GM03348 (cell line): ENCODE measurements around the gene VWA3B.

ENCODE experiments used
- DNase-seq: peaks from one replicate; pipeline ENCODE4 v3.0.0; 2012; ENCODE audit warnings: low spot score

The VWA3B gene

DNA sequence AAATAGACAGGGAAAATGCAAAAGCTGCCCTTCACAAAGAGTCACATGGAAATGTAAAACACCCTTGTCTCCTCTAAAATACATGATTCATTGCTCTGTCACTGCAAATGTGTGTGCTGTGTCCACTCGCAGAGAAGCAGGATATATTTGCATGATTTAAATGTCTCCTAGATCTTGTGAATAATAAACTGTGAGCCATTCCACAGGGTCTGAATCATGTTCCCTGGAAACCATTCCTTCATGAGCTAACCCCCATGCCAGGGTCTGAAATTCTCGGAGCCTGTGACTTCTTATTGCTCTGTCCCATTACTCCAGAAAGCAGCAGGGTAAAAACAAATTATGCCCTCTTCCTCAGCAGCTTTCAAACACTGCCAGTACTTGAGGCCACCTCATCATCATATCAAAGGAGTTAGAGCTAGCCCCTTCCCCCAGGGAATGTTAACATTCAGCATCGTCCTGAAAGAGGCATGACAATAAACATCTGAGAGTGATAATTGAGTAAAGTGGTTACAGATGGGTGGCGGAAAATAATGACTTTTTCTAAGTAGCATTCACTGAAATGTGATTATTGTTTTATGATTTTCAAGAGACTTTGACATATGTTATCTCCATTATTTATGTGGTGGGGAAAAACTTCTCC lies 247.6 kb downstream of the VWA3B start:
- peak; percentile 80 for DNase-seq

DNA sequence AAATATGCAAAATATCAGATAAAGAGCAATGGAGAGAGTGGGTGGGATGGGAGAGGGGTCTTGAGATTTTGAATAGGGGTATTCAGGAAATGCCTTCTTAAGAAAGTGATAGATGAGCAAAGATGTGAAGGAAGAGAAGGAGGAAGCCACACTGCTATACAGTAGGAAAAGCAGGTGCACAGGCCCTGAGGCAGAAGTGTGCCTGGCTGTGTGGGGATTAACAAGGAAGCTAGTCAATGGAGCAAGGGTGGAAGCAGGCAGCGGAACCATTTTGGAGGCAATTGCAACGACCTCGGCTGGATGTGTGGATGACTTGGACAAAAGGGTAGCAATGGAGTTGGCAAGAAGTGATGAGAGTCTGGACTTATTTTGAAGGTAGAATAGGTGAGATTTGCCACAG lies 248.3 kb downstream of the VWA3B start:
- no peak for DNase-seq

DNA sequence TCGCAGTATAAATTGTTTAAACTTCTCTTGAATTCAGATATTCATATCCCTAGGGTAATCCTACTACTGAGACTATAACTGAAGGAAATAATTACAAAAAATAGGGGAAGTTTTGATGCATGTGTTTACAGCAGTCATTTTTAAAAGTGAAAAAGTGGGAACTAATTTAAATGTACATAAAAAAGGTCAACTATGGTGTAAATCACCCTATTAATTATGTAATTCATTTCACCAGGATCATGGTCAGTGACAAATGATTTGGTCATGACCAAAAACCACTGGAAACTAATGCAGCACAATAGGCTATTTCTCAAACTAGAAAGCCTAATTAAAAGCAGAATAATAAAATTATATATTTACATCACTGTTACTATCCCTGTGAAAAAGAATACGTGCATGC lies 254.3 kb downstream of the VWA3B start:
- no peak for DNase-seq

DNA sequence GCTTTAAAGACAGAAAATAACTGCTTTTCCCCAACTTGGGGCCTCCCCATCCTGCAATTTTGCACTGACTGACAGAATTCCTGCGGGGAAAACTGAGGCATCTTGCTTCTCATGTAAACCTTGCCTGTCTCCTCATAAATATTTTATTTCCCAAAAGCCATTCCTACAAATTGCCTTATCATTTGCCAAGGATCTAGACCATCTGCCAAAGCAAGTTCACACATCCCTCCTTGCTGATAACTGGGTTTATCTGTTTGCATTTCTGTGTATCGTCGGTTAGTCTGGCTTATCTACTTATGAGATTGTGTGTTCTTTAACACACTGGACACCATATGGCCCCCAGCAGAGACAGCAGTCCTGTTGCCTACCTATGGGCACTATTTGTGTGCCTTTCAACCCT lies 256.3 kb downstream of the VWA3B start:
- no peak for DNase-seq

DNA sequence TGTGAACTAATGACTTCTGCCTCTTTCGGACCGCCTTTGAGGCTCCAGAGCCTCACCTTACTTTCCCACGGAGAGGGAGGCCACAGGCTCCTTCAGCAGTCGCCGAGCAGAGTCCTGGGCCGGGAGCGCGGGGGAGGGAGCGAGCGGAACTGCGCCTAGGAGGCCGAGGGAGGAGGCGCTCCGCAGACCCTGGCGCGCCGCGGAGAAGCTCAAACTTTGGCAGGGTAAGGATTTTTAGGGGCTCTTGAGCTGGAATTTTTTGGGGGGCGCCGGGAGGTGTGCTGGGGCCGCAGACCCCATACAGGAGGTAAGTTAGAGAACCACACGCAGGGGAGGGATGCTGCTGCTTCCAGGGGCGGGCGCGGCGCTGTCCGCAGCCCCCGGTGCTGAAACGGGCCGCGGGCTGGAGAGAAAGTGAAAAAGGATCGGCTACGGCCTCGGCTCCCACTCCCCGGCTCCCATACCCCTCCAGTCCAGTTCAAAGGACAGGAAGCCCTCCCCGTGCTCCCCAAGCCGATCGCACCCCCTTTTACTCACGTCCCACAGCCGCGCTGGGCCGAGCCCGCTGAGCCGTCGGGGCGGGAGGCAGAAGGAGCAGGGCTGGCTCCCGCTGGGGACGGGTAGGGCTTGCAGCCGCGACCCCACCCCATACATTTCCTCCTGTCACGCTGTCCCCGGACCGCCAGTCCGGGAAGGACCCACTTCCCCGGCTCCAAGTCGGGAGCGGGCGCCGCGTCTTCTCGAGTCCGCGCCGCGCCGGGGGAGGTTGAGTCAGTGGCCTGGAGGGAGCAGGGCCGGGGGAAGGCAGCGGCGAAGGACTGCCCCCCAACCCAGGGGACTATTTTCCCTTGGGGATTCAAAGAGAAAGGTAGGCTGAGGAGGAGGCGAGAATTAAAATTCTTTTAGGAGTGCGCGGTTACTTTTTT lies 259.6 kb downstream of the VWA3B start, which contains the start of gene CNGA3:
Gene CNGA3, plus strand, starts transcription at position 146 of the 926 bp plus-strand sequence. CDS start 23,520 bp downstream, outside the sequence.
- peak; percentile 68 for DNase-seq

DNA sequence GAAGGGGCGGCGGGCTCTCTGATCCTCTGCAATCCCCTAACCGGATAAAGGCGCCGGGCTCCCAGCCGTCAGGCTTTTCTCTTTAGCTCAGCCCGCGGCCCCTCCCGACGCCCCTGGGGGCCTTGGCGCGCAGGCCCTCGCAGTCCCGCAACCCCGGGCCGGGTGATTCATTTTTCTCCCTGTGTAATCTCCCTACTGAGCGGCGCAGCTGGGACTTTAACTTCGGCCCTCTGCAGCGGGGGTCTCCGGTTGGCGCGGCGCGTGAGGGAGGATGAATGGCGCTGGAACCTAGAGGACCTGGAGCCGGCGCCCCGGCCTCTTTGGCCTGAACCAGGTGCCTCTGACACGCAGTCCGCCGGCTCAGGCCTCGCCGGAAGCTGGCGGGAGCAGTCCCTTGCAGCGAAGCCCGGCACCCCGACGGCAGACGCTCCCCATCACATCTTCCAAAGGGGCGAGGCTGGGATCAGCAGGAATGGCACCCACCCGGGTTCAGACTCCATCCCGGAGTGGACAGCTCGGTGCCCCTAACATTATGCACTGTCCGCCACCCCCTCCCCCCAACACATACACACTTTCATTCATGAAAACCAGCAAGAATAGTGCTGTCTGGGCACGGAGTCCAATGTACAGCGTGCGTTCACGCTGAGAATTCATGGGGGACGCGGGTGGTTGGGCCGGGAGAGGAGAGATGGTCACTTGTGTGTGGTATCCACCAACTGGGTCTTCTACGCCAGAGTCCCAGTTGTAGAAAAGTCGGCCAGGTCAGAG lies 260.5 kb downstream of the VWA3B start:
- no peak for DNase-seq

DNA sequence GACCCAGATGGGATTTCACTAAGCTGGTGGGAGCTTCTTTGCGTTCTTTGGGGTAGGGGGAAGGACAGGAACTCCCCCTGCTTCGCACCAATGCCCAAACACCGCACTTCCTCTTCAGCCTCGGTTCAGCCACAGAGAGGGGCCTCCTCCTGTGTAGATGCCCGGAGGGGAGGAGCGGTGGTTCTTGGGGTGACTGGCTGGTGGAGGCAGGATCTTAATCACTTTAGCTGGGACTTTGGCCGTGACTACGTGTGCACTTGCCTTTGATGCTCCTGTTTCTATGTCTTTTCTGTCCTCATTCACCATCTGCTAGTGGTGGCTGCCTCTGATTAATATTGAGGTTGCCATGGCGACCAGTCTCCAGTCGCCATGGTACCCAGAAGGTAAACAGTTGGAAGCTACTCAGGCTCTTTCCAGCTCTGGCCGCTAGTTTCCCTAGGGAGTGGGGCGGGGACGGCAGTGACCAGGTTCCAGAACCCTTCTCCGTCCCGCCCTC lies 261.1 kb downstream of the VWA3B start:
- DNase-seq: no peak

DNA sequence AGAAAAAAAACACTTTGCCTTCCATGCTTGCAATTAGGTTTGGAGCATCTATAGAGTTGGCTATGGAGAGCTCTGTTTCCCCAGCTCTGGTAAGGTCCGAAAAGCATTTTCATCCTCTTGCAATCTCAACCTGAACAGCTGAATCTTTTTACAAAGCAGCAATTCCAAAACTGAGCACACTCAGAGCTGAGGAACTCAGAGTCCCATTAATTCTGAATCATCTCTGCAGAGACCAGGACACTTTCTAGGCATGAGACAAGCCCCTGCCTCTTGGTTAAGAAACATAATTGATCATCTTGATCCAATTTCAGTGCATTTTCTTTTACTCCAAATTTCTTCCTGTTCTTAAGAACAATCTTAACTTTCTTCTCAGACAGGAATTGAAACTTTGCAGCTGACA lies 263.4 kb downstream of the VWA3B start:
- no peak for DNase-seq

DNA sequence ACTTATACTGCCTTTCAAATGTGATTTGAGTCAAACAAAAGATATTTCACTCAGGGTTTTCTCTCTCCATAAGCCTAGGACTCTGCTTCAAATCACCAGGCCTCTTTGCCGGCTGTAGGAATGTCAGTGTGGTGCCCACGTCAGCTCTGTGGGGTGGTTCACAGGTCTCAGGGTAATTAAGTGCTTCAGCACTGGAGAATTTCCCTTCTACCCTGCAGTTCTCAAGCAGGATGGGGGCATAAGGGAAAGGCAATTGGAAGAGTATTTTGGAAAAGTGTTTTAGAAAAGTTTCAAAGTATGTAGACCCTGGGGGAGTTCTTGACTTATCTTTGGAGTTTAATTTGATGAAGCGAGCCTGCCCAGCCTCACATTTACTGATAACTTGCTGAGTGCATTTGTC lies 268.9 kb downstream of the VWA3B start:
- DNase-seq: no peak

DNA sequence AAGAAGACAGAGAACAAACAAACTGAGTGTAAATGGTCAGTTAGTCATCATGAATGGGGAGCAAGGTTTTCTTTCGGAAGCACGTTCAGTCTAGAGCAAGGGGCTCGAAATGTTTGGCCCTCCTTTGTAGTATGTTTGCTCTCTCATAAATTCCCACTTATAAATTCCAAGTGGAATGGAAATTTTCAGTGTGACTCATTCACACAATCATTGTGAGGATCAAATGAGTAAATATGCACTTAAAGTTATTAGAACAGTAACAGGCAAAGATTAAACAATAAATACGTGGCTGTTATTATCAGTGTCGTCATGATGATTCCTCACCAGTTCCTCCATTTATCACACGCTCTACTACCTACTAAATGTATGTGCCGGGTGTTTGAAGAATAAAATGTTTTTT lies 269.8 kb downstream of the VWA3B start:
- no peak for DNase-seq

DNA sequence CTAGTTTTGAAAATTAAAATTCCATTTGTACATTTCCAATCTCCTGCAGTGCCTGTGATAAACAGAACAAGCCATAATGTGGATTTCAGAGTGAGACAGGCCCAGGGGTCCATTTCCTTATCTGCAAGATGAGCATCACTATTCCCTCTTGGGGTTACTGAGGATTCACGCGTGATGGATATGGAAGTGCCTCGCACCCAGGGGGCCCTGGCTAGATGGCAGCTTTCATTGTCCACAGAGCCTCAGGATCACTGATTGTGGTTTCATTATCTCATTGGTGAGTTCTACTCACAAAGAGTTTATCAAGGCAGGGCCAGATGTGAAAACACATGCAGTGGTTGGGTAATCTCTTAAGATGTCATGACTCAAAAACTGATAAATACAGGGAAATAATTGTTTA lies 270.9 kb downstream of the VWA3B start:
- DNase-seq: no peak

DNA sequence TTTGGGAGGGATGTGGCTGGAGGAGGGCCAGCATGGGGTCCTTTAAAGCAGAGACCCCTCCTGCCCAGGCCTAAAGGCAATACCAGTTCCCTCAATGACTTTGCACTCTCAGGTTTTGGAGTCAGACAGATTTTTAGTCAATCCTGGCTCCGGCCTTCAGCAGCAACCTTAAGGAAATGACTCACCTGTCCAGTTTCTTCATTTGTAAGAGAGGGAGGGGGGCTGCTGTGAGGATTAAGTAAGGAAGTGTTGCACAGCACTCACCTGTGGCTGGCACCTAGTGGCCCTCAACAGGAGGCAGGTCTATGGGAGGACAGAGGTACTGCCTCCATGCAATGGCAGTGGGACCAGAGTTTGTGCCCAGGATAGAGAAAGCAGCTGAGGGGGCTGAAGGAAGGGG lies 273.0 kb downstream of the VWA3B start:
- DNase-seq: no peak
